Limb (tissue), 2 donors: Measurements from ENCODE around the gene SAA2.
"Not testable (repeated sequence)": the region's sequence is repeated elsewhere in the genome, so short reads cannot be mapped to it uniquely, and the experiment has no call there.

Source experiments
- DNase-seq, 2 donors: peaks; one replicate each; pipeline ENCODE4 v3.0.0-alpha.2; 2016; ENCODE audit errors: extremely low spot score in 2 of 2

SAA2 gene

DNA sequence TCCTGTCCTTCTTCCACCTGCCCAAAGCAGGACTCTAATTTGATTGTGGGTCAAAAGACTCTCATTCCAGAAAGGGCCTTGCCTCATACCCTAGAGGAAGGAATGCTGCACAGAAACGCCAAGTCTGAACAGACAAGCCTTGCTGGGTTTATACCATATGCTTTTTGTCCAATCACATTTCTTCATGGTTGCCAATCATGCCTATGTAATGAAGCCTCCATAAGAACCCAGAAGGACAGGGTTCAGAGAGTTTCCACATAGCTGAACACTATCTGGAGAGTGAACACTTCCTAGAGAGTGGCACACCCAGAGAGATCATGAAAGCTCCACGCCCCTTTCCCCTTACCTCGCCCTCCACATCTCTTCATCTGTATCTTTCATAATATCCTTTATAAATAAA, 4.8 kb upstream of the SAA2 start:
- no peak for DNase-seq

DNA sequence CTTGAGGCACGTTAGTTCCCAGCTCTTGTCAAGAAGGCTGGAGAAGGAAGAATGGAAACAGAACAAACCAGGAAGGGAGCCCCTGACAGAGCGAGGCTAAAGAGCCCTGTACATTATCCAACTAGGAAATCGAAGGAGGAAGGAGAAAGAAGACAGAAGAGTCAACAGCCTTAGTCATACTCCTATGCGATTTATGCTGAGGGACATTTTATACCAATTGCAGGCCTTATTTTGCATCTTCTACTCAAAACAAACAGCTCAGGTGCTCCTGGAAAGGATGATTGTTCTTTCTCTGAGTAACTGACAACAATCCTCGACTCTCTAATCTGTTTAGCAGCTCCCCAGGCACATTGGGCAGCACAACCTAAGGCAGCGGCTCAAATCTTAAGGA, 1.3 kb downstream of the SAA2 start:
- DNase-seq: not testable (repeated sequence)

- not testable (repeated sequence) for DNase-seq
Observed at GRCh38 chr11:18246379-18247190, 1.9 kb downstream of the SAA2 start.

DNA sequence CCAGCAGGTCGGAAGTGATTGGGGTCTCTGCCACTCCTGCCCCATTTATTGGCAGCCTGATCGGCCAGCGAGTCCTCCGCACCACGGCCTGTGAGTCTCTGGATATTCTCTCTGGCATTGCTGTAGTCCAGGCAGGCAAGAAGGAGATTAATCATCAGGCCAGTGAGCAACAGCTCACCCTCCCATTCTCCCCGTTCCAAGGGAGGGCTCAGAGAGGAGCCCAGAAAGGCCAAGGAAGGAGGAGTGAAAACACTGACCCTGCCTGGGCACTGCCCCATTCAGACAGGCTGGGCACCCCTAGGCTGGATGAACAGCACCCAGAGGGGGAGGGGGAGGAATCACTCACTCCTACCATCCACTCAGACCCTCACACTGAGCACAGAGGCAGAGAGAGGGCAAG, 3.1 kb downstream of the SAA2 start:
- DNase-seq: no peak

DNA sequence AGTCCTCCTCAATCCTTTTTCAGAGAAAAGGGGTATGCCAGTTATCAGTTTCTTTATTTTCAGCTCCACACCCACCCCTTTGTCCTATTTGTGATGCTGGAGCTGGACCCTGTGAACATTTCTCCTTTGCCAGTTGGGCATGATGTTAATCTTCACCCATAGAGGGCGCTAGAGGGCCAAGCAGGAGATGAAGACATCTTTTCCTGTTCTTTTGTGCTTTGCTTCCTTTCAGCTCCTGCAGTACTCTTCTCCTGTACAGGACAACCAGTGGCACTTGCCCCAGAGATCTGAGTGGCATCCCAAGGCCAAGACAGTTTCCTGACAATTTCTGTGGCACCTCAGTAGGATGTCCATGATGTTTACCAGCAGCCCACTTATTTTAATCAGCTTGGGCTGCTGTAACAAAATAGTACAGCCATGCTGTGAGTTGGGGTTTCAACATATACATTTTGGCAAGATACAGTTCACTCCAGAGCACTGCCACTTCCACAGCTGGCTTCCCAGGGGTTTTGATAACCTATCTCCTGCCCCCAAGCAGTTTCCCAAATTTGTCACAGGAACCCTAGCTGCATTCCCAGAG, 4.6 kb downstream of the SAA2 start:
- peak in 1 of 2 donors; percentile 6 for DNase-seq

DNA sequence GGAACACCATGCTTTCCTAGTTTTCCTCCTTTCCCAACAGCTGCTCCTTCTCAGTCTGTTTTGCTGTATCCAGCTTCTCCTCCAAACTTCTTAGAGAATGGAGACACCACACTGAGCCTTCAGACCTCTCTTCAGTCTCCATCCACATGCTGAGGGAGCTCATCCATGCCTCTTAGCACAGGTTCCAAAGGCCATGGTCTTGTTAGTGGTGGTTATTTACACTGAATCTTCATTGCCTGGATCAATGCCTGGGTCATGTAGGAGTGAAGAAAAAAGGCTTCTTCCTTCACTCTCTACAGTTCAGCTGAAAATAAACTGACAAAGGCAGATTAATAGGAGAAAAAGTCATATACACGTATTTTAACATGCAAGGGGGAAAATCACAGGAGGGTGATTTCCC, 8.8 kb downstream of the SAA2 start:
- no peak for DNase-seq

DNA sequence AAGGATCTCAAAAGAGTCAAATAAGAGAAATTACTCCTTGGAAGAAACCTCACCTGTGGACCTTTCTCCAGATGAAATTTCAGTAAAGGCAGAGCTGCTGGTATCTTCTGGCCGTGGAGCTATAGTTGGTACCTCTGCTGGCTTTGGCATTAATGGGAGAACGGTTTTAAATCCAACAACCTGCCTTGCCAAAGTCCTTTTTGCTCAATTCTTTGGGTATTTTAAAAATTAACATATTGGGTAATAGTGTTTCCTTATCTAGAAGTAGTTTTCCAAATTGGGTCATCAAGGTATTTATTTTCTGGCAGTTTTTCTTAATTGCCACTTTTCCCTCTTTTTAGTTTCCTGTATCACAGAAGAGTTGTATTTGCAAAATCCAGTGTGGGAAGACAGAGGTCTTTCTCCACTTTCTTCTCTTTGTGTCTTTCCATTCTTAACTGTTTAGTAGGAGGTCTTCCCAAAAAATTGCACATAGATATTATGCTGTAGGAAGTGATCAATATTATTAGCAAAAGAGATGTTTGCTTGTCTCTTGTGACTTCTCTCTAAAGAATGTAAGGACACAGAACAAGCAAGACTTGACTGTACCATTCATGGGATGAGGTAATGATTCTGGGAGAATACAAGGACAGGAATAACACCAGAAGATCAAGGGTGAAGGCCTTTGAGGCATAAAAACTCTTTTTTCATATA, 11.7 kb downstream of the SAA2 start, which contains the start of gene SAA4:
TSS of gene SAA4 (minus strand) at position 139 of the 693 bp plus-strand sequence. CDS start 876 bp downstream, outside the sequence.
- DNase-seq: no peak

DNA sequence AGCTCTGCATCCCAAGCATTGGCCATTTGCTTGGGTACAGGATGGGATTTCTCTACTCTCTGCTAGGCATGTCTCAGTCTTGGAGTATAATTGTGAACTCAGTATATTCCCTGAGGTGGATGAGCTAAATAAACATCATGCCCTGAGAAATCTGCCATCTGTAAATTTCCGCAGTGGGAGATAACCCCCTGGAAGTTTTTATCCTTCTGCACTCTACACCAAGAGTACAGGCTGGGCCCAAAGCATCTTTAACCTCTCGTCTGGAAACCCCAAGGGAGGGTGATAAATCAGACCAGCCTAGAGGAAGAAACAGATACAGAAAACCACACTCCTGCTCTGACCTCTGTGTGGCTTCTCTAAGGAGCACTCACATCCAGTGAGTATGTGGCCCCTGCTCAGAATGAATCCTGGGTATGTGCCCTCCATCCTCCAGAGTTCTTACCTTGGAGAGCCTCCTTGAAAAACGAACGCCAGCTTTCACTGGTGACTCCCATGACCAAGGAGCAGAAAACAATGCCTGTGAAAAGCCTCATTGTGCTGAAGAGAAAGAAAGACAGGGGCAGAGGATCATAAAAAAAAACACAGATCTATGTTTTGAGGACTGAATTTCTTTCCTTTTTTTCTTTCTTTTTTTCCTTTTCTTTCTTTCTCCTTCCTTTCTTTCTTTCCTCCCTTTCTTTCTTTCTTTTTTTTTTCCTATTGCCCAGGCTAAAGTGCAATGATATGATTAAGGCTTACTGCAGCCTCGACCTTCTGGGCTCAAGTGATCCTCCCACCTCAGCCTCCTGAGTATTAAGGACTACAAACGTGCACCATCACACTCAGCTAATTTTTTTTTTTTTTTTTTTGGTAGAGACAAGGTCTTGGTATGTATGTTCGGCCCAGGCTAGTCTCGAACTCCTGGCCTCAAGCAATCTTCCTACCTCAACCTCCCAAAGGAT, 12.8 kb downstream of the SAA2 start:
- DNase-seq: no peak

- DNase-seq: no peak
Observed at GRCh38 chr11:18233912-18234311, 14.6 kb downstream of the SAA2 start.

DNA sequence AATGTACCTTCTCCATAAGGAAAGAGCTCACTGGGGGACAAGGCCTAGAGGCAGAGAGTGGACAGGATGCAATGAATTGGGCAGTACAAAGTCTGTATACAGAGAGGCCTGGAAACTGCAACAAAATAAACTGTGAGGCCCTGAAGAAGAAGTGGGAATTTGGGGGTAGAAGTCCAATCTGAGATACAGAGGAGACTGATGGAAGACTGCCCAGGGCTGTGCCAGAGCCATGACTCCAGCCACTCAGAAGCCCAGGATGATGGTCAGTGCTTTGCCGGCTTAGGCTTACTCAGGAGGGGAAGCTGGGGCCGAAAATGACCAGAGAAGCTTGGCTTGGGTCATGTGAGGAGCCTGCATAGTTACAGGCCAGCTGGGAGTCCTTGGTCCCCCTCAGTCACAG, 17.6 kb downstream of the SAA2 start:
- DNase-seq: no peak

- DNase-seq: no peak
Observed at GRCh38 chr11:18229501-18229900, 19.0 kb downstream of the SAA2 start.

- no peak for DNase-seq
Observed at GRCh38 chr11:18225913-18226312, 22.6 kb downstream of the SAA2 start.

GRCh38 chr11:18223591-18224387, 24.7 kb downstream of the SAA2 start:
- DNase-seq: no peak

DNA sequence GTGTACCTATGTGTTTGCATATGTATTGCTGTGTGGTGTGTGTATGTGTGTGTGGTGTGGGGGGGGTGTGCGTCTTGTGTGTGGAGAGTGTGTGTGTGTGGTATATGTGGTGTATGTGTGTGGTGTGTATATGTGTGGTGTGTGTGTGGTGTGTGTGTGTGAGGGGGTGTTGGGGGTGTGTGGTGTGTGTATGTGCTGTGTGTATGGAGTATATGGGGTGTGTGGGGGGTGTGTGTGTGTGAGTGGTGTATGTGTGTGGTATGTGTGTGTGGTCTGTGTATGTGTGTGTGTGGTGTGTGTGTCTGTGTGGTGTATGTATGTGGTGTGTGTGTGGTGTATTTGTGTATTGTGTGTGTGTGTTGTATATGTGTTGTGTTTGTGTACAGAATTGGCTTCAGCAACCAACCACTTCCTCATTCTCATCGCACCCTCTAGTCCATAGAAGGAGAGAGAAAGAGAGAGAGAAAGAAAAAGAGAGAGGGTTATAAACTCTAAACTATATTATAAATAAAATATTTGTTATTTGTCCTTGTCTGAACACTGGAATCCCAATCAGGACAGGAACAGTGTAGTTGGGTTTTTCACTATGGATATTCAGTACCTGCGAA, 25.6 kb downstream of the SAA2 start:
- no peak for DNase-seq

DNA sequence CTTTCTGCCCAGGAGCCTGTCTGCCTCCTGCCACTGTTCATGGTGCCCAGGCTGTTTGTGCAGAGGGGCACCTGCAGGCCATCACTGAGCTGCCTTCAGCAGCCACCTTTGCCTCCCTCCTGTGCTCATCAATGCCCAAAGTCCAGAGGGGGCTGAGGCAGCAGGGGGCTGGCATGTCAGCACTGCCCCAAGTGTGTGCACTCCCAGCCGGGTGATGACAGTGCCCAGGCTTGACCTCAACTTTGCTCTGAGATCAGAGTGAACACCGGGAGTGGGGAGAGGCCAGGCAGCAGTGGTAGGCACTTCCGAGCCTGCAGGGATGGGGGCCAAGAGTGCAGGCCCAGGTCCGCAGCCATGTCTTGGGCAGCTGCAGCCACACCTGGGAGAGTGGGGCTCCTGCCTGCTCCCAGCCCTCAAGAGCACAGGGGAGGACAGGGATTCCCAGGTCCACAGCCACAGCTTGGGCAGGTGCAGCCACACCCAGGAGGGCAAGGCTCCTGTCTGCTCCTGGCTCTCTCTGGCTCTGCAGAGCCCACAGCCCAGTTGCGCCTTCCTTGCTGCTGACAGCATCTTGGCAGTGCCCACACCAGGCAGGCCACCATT, 27.1 kb downstream of the SAA2 start:
- no peak for DNase-seq

- DNase-seq: no peak
Observed at GRCh38 chr11:18209058-18209457, 39.4 kb downstream of the SAA2 start.

DNA sequence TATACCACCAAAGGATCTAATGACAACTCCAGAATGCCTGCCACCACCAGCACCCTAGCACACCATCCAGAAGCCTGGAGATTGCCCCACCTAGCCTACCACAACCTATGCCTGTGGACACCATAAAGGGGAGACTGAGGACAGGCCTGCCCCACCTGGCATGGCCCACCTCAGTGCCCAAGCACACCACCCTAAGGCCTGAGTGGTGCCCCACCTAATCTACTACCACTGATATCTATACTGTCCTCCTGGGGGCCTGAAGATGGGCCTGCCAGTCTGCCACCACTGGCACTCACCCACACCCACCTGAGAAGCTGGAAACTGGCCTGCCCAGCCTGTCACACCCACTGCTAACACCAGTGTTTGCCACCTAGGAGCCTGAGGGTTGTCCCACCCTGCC, 43.7 kb downstream of the SAA2 start:
- DNase-seq: no peak

GRCh38 chr11:18204220-18204619, 44.2 kb downstream of the SAA2 start:
- DNase-seq: no peak

GRCh38 chr11:18203723-18204122, 44.7 kb downstream of the SAA2 start:
- DNase-seq: no peak

- not testable (repeated sequence) for DNase-seq
Observed at GRCh38 chr11:18197738-18198137, 50.7 kb downstream of the SAA2 start.
